Common myeloid progenitor, CD34-positive (primary cell): Measurements from ENCODE around the gene GRAPL.
"Not testable (repeated sequence)": the region's sequence is repeated elsewhere in the genome, so short reads cannot be mapped to it uniquely, and the experiment has no call there.

Source experiments
- CTCF ChIA-PET: fragments of 350-600 bp; sonication (Branson Sonifier 250); formaldehyde crosslinking; loops from one replicate; lab custom pipeline; 2021; ENCODE audit warnings: antibody characterized with exemption; lab: Charles Lee
- POLR2A ChIA-PET: fragments of 350-600 bp; sonication (Branson Sonifier 250); formaldehyde crosslinking; loops from one replicate; lab custom pipeline; 2021; ENCODE audit warnings: antibody characterized with exemption; lab: Charles Lee
- DNase-seq, 3 donors: peaks; one replicate each; pipeline versions ENCODE4 v3.0.0 to v3.0.0-alpha.2; 2013
- H3K27ac ChIP-seq, 2 experiments: 1 replicate in 1 of 2; 2 replicates in 1 of 2; pipeline ENCODE4 v1.7.0; 2013; ENCODE audit warnings: inconsistent platforms in 2 of 2, low read length in 2 of 2, mild to moderate bottlenecking in 2 of 2, low read depth in 1 of 2, moderate library complexity in 1 of 2; ENCODE audit not compliant: severe bottlenecking in 2 of 2, insufficient read depth in 1 of 2, poor library complexity in 1 of 2
- H3K27me3 ChIP-seq, 5 experiments: replicated peaks in 2 of 5; 1 replicate in 3 of 5; 2 replicates in 2 of 5; pipeline versions ENCODE4 v1.6.1 to v1.7.0; 2013; ENCODE audit warnings: low read length in 4 of 5, mild to moderate bottlenecking in 2 of 5, moderate library complexity in 2 of 5, inconsistent platforms in 1 of 5; ENCODE audit not compliant: insufficient read depth in 5 of 5, control insufficient read depth in 4 of 5
- H3K36me3 ChIP-seq, 4 experiments: 1 replicate in 2 of 4; 2 replicates in 2 of 4; pipeline versions ENCODE4 v1.6.1 to v1.7.0; 2013; ENCODE audit warnings: low read length in 3 of 4, control low read depth in 1 of 4, mild to moderate bottlenecking in 1 of 4; ENCODE audit not compliant: control insufficient read depth in 4 of 4, insufficient read depth in 4 of 4
- H3K4me1 ChIP-seq, 4 experiments: 1 replicate in 3 of 4; 2 replicates in 1 of 4; pipeline versions ENCODE4 v1.6.1 to v1.7.1; 2013; ENCODE audit warnings: low read length in 3 of 4, mild to moderate bottlenecking in 3 of 4, control low read depth in 1 of 4, inconsistent platforms in 1 of 4, moderate library complexity in 1 of 4; ENCODE audit not compliant: control insufficient read depth in 4 of 4, insufficient read depth in 4 of 4; ENCODE audit errors: control extremely low read depth in 1 of 4
- H3K4me3 ChIP-seq, 7 experiments: 1 replicate in 4 of 7; 2 replicates in 3 of 7; pipeline versions ENCODE4 v1.5.1 to v1.7.0; 2013; ENCODE audit warnings: mild to moderate bottlenecking in 7 of 7, low read length in 6 of 7, moderate library complexity in 6 of 7, inconsistent platforms in 2 of 7, low read depth in 2 of 7, control low read depth in 1 of 7; ENCODE audit not compliant: insufficient read depth in 4 of 7, control insufficient read depth in 1 of 7; ENCODE audit errors: extremely low read depth in 1 of 7
- H3K9me3 ChIP-seq, 5 experiments: 1 replicate in 4 of 5; 2 replicates in 1 of 5; pipeline versions ENCODE4 v1.6.1 to v1.7.1; 2013; ENCODE audit warnings: low read length in 4 of 5, mild to moderate bottlenecking in 2 of 5, inconsistent platforms in 1 of 5, low read depth in 1 of 5, moderate library complexity in 1 of 5; ENCODE audit not compliant: control insufficient read depth in 4 of 5, insufficient read depth in 2 of 5; ENCODE audit errors: control extremely low read depth in 1 of 5
- WGBS: methylation state at CpG from one replicate; pipeline ENCODE4 v1.1.5; 2013; ENCODE audit not compliant: insufficient coverage; 5-methylcytosine and 5-hydroxymethylcytosine counted together

The GRAPL gene

GRCh38 chr17:19110189-19111097, 16.9 kb upstream of the GRAPL start:
- H3K36me3 ChIP-seq, POLR2A ChIA-PET, H3K4me1 ChIP-seq, CTCF ChIA-PET, DNase-seq, H3K9me3 ChIP-seq, H3K27me3 ChIP-seq, H3K27ac ChIP-seq: not testable (repeated sequence)
- peak overlapping the region in 1 of 7 experiments; percentile 49 for H3K4me3 ChIP-seq
- no CpG with 5 or more reads among the region's 45 CpGs for WGBS

DNA sequence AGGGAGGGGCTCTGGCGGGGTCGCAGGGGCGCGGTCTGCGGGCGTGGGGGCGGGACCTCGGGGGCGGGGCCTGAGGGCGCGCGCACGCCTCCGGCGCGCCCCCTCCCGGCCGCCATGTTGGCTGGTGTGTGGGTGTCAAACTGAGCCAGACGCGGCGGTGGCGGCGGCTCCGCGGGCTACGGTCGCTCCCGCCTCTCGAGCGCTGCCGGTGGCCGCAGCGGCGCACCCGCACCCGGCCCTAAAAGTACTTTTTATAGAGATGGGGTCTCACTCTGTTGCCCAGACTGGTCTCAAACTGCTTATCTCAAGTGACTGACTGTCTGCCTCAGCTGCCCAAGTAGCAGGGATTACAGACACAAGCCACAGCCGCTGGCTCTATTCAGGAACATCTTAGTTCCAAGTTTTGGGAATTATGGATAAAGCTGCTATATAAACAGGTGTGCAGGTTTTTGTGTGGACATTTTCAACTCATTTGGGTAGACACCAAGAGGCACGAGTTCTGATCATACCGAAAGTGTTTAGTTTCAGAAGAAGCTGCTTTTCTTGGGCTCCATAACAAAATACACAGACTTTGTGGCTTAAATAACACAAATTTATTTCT, 16.2 kb upstream of the GRAPL start:
- H3K4me1 ChIP-seq, CTCF ChIA-PET, H3K36me3 ChIP-seq, H3K27me3 ChIP-seq, H3K9me3 ChIP-seq, POLR2A ChIA-PET, H3K27ac ChIP-seq: not testable (repeated sequence)
- WGBS: no CpG with 5 or more reads among the region's 39 CpGs
- H3K4me3 ChIP-seq: peak overlapping the region in 4 of 7 experiments; percentile 42 to 59 (median 48)
- peak in 2 of 3 donors; percentile 28 to 47 for DNase-seq

DNA sequence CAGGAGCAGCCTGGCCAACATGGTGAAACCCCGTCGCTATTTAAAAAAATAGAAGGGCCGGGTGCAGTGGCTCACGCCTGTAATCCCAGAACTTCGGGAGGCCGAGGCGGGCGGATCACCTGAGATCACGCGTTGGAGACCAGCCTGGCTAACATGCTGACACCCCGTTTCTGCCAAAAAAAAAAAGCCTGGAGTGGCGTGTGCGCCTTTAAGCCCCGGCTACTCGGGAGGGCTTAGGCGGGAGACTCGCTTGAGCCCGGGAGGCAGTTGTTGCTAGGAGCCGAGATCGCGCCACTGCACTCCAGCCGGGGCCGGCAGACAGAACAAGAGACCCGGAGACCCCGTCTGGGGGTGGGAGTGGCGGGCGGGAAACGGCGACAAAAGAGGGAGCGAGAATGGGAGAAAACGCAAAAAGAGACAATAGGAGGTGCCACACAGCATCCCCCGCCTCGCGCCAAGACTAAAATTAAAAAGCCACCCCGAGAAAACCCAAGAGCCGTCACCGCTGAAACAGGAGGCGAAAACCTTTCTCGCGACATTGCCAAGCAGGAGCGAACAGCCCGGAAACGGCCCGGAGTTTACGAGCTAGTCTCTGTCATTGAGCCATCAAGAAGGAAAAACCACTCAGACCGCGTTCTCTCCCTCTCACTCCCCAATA, 15.5 kb upstream of the GRAPL start:
- POLR2A ChIA-PET, H3K27me3 ChIP-seq, H3K9me3 ChIP-seq, CTCF ChIA-PET, H3K27ac ChIP-seq, H3K36me3 ChIP-seq, H3K4me1 ChIP-seq: not testable (repeated sequence)
- DNase-seq: peak in 2 of 3 donors; percentile 88 to 91
- peak overlapping the region in 1 of 7 experiments; percentile 42 for H3K4me3 ChIP-seq
- WGBS: 0% methylated on average over 5 of the region's 47 CpGs

DNA sequence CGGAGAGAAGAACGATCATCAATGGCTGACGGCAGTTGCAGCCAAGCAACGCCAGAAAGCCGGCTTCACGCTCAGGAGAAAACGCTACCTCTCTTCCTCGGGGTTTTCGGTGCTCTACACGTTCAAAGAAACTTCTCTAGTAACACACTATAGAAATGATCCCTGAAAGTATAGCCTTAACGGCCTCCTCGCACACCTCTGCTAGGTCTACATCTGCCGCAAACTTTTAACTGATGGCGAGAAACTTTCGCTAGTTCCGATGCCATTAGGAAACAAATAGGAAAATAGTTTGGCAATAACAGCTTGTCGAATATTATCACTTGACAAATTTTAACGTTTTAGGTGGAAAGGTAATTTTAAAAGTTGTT, 14.9 kb upstream of the GRAPL start:
- H3K27me3 ChIP-seq, H3K4me1 ChIP-seq, CTCF ChIA-PET, H3K36me3 ChIP-seq, POLR2A ChIA-PET, H3K4me3 ChIP-seq, H3K9me3 ChIP-seq, H3K27ac ChIP-seq: not testable (repeated sequence)
- DNase-seq: peak in 1 of 3 donors; percentile 67
- no CpG with 5 or more reads among the region's 18 CpGs for WGBS

GRCh38 chr17:19118695-19119094, 8.7 kb upstream of the GRAPL start:
- H3K9me3 ChIP-seq, H3K4me1 ChIP-seq, H3K27ac ChIP-seq, H3K36me3 ChIP-seq, CTCF ChIA-PET, H3K4me3 ChIP-seq, DNase-seq, H3K27me3 ChIP-seq, POLR2A ChIA-PET: not testable (repeated sequence)
- WGBS: no CpG with 5 or more reads among the region's 12 CpGs

DNA sequence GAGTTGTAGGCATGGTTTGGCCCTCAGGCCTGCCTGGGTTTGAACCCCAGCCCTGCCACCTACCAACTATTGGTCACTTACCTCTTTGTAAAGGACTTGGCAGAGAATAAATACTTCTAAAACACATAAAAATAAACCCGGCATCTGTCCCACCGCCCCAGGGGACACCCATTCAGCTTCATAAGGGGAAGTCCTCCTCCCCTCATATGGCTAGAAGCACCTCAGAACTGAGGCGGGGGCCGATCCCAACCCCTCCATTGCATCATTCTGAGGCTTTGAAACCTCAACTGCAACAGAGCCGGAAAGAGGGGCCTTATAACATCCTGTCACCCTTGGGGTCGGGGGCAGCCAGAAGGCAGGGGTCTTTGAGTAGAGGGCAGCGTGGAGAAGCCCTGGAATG, 2.1 kb upstream of the GRAPL start:
- H3K4me1 ChIP-seq, H3K27me3 ChIP-seq, POLR2A ChIA-PET, H3K9me3 ChIP-seq, H3K36me3 ChIP-seq, H3K4me3 ChIP-seq, H3K27ac ChIP-seq, CTCF ChIA-PET, DNase-seq: not testable (repeated sequence)
- WGBS: no CpG with 5 or more reads among the region's 7 CpGs

GRCh38 chr17:19129500-19129899, 2.1 kb downstream of the GRAPL start:
- POLR2A ChIA-PET, DNase-seq, H3K9me3 ChIP-seq, H3K4me3 ChIP-seq, H3K27me3 ChIP-seq, CTCF ChIA-PET, H3K27ac ChIP-seq, H3K36me3 ChIP-seq, H3K4me1 ChIP-seq: not testable (repeated sequence)
- WGBS: no CpG with 5 or more reads among the region's 9 CpGs
